HG03196 (cell line): ENCODE measurements around the gene GSTT4.
"Not testable (repeated sequence)": the region's sequence is repeated elsewhere in the genome, so short reads cannot be mapped to it uniquely, and the experiment has no call there.

Experiments used
- ATAC-seq: cut with Tn5 transposase; IDR thresholded peaks from one replicate; pipeline ENCODE4 v1.9.1; 2021; ENCODE audit not compliant: unreplicated experiment

GSTT4 gene

DNA sequence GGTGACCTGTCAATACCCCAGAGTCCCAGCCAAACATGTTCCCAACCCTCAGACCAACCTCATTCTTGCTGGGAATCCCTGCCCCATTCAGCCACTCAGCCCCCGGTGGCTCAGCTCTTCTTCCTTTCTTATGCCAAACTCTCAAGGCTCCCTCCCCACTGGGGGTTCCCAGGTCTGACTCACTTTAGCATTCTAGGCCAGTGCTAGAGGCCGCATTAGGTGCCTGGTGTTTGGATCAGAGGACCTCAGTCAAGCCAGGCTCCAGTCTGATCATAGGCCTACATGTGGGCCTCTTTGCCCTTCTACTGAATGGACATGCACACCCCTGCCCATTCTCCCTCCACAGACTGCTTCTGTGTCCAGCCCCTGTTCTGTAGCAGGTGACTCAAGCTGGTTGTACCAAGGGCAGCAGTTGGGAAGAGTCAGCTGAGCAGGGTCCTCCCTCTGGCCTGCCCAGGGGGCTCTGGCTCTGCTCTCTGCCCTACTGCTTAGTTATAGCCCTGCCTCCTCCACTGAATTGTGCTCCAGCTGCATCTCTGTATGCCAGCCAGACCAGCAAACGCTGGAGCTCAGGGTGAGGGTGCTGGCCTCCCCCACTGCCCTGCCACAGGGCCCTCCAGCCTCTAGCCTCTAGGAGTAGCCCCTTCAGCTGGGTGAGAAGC is 15.5 kb downstream of the GSTT4 start:
- not testable (repeated sequence) for ATAC-seq

DNA sequence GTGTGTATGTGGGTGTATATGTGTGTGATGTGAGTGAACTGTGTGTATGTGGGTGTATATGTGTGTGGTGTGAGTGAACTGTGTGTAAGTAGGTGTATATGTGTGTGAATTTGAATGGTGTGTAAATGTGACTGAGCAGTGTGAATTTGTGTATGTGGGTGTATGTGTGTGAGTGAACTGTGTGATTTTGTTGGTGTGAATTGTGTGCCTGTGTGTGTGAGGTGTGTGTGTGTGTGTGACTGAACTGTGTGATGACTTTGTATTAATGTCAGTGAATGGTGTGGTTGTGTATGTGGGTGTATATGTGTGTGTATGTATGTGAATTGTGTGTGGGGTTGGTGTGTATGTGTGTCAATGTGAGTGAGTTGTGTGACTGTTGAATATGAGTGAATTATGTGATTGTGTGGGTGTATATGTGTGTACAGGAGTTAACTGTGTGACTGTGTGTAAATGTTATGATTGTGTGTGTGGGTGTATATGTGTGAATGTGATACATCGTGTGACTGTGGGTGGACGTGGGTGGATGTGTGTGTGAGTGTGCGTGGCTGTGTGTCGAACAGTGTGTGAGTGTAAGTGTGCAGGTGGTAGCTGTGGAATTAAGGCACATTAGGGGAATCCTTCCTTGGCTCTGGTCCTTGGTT is 18.6 kb downstream of the GSTT4 start:
- ATAC-seq: not testable (repeated sequence)

GRCh38 chr22:23986089-23986488 is 19.2 kb downstream of the GSTT4 start:
- ATAC-seq: not testable (repeated sequence)

DNA sequence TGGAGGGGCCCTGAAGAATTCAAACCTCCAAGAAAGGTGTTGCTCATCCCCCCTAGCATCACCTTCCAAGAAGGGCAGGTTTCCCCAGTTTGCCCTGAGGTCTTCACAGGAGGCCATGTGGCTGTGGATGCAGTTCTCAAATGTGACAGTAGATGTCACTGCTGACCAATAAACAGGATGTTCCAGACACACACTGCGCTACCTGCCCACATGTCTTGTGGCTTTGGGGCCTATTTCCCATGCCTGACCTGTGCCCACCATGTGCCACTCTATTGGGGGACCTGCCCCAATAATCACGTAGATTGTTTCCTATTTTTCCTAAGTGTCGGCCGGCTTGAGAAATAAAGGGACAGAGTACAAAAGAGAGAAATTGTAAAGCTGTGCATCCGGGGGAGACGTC is 20.8 kb downstream of the GSTT4 start:
- no peak for ATAC-seq

DNA sequence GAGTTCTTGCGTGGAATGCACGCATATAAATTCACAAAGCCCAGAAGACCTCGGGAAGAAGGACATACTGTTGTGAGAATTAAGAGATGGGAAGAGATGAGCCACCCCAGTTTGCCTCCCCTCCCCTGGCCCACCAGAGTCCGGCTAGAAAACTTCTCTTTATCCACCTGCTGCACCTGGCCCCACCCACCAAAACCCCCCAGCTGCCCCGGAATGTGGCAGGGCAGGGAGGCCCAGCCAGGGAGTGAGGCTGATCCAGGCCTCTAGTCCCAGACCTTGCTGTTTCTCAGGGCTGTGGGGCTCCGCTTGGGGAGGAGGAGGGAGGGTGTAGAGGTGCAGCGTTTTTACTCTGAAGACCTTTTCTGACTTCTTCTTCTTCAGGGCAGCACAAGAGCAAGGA is 24.7 kb downstream of the GSTT4 start:
- ATAC-seq: not testable (repeated sequence)

DNA sequence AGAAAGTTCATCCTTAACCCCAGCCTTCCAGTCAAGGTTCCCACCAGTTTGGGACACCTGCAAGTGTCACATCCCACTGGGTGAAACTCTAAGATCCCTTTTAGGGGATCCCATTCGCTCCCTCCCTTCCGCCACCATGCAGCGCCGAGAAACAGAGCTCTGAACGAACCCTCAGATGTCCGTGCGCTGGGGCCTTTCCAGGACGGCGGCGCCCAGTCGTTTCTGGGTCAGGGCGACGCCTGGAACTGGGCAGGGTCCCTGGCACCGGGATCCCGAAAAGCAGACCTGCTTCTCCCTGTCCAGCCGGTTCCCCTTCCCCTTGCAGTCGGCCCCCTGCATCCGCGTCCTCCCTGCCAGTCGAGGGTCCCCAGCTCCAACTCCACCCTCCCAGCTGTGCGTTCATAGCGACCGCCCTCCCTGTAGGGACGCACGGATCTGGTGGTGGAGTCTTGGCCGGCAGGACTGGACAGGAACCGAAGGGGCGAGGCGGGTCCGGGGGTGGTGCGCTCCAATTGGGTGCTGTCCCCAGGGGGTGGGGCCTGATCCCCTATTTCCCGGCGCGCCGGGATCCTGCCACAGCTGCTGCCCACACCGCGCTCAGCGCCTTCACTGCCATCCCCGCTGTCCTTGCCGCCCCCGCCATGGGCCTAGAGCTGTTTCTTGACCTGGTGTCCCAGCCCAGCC is 25.6 kb downstream of the GSTT4 start, which contains the start of gene GSTT2:
Gene GSTT2 (plus strand): TSS at position 578 of the 684 bp plus-strand sequence.
- ATAC-seq: not testable (repeated sequence)

DNA sequence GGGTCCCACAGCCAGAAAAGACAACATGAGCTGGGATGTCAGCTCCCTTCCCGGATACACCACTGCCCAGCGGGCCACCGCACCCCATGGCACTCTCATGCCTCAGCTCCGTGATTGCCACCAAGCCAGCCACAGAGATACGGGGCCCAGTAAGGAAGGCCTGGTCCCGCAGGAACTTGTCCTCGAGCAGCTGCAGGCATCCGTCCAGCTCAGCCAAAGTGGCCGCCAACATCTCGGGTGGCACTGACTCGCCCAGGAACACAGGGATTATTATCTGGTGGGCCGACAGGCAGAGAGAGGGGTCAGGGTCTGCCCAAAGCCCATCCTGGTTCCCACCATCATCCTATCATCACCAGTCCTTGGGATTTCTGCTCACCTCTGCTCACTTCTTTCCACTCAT is 27.9 kb downstream of the GSTT4 start:
- not testable (repeated sequence) for ATAC-seq

DNA sequence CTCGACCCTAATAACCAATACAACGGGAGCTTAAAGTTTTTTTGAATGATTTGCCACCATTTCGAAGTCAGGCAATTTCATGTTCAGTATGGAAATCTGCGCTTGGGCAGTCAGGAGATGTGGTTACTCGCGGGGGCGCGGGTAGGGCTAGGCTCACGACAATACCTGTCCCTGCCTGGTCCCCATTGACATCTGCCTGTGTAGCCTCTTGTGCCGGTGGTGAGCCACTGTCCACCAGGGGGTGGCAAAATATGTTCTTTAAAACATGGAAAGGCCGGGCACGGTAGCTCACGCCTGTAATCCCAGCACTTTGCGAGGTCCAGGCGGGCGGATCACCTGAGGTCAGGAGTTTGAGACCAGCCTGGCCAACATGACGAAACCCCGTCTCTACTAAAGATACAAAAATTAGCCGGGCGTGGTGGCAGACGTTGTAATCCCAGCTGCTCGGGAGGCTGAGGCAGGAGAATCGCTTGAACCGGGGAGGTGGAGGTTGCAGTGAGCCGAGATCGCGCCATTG is 30.4 kb downstream of the GSTT4 start:
- peak; percentile 25 for ATAC-seq

DNA sequence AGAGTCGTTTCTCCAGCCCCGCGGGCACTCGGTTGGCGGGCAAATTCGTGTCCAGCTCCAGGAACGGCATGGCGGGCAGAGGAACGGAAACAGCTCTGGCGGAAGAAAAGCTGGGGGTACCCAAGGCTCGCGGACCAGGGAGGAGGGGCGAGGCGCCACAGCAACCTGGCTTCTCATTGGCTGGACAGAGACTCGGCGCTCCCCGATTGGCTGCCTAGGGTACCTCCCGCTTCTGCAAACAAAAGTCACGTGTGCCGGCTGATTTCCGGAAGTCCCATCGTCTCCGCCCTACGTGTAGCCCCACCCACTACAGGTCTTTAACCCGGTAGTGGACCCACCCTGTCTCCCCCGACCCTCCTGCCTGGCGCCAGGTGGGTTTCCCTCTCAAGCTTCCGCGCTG is 30.9 kb downstream of the GSTT4 start, which contains the start of gene DDT:
Gene DDT (minus strand): TSS at position 97 of the 400 bp plus-strand sequence. CDS start 27 bp downstream, at position 70.
- peak; percentile 88 for ATAC-seq

- not testable (repeated sequence) for ATAC-seq
Measured at GRCh38 chr22:23971927-23972326, 33.3 kb downstream of the GSTT4 start.

- no peak for ATAC-seq
Measured at GRCh38 chr22:23970816-23971486, 34.3 kb downstream of the GSTT4 start.

DNA sequence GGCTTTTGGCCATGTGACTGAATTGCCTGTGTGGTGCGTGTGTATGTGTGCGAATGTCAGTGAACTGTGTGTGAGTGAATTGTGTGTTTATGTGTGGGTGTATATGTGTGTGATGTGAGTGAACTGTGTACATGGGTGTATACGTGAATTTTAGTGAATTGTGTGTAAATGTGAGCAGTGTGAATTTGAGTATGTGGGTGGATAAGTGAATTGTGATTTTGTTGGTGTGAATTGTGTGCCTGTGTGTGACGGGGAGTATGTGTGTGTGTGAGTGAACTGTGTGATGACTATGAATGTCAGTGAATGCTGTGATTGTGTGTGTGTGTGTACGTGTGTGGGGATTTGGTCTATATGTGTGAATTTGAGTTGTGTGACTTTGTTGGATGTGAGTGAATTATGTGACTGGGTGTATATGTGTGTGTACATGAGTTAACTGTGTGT is 35.0 kb downstream of the GSTT4 start:
- ATAC-seq: no peak

DNA sequence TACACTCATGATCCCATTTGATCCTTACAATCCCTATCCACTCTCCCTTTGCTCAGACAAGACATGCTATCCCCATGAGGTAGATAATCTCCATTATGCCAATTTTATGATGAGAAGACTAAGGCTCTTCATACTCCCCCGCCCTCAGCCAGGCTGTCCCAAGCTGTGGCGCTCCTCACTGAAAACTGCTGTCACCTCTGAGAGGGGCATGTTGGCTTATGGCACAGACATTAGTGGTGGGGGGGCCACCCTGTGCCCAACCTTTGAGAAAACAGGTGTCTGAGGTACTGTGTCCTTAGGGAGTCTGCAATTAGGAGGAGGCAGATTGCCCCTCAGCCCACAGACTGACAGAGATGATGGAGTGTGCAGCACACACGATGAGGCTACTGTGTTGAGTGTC is 36.2 kb downstream of the GSTT4 start:
- no peak for ATAC-seq

GRCh38 chr22:23966568-23966967 is 38.7 kb downstream of the GSTT4 start, which contains the start of gene DDTL:
DDTL (plus strand) TSS chr22:23966888; CDS start chr22:23966915, 27 bp downstream.
- peak; percentile 86 for ATAC-seq

- ATAC-seq: not testable (repeated sequence)
Measured at GRCh38 chr22:23966094-23966493, 39.2 kb downstream of the GSTT4 start.

DNA sequence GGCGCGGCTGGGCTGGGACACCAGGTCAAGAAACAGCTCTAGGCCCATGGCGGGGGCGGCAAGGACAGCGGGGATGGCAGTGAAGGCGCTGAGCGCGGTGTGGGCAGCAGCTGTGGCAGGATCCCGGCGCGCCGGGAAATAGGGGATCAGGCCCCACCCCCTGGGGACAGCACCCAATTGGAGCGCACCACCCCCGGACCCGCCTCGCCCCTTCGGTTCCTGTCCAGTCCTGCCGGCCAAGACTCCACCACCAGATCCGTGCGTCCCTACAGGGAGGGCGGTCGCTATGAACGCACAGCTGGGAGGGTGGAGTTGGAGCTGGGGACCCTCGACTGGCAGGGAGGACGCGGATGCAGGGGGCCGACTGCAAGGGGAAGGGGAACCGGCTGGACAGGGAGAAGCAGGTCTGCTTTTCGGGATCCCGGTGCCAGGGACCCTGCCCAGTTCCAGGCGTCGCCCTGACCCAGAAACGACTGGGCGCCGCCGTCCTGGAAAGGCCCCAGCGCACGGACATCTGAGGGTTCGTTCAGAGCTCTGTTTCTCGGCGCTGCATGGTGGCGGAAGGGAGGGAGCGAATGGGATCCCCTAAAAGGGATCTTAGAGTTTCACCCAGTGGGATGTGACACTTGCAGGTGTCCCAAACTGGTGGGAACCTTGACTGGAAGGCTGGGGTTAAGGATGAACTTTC is 44.0 kb downstream of the GSTT4 start, which contains the start of gene GSTT2B:
Gene GSTT2B (minus strand): TSS at position 112 of the 688 bp plus-strand sequence. CDS start 64 bp downstream, at position 48.
- ATAC-seq: not testable (repeated sequence)

- ATAC-seq: not testable (repeated sequence)
Measured at GRCh38 chr22:23956301-23956900, 48.9 kb downstream of the GSTT4 start.

DNA sequence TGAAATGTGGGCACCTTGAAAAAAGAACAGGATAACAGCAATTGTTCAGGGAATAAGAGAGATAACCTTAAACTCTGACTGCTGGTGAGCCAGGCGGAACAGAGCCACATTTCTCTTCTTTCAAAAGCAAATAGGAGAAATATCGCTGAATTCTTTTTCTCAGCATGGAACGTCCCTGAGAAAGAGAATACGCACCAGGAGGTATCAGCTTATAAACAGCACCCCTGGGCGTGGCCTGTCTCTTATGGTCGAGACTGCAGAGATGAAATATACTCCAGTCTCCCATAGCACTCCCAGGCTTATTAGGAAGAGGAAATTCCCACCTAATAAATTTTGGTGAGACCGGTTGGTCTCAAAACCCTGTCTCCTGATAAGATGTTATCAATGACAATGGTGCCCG is 49.4 kb downstream of the GSTT4 start:
- not testable (repeated sequence) for ATAC-seq

- not testable (repeated sequence) for ATAC-seq
Measured at GRCh38 chr22:23954991-23955305, 50.3 kb downstream of the GSTT4 start.
